Measurements from ENCODE around the gene JAK1.

The JAK1 gene

DNA sequence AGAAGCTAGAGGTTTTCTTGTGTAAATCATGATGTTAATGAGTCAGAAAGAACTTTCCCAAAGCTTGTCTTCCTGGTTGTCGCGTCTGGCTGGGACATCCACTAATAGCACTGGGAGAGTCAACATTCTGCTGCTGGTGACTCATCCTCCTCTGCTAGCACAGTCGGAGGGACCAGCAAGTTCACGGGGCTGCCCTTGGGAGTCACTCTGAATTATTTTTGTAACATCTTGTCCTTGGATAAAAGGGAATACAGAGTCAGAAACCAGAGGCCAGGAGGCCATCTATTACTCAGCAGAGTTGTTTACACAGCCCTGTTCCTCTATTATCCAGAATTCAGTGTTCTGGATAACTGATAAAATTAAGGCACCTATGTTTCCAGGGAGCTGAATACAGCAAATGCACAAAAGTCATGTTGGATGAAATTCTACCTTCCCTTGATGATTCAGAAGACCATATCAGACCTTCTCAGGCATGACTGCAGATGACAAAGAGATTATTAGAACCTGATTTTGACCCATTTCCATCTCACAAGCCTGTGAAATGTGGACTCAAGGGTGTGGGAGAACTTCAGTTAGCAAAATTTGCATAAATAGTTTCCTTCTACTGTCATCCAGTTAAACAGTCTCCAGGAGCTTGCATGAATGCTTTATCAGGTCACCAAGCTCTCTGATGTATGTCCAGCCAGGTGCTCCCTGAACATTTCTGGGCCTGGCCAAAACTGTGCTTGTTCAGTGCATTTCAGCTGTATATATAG lies 68.1 kb downstream of the JAK1 start (continued):
- TF ChIP-seq MYNN (tag by site-specific recombination; IDR thresholded peaks at IDR 0.05; ENCODE audit: borderline replicate concordance) (no peak), ZNF513 (tag by site-specific recombination; IDR thresholded peaks at IDR 0.05) (no peak), ZNF654 (tag by site-specific recombination; IDR thresholded peaks at IDR 0.05; ENCODE audit: low read depth) (no peak), ZNF830 (tag by site-specific recombination; IDR thresholded peaks at IDR 0.05; ENCODE audit: low read depth) (no peak), ZBTB17 (tag by site-specific recombination; IDR thresholded peaks at IDR 0.05) (peak; percentile 89), ZNF624 (tag by site-specific recombination; IDR thresholded peaks at IDR 0.05) (no peak), ZNF350 (tag by site-specific recombination; IDR thresholded peaks at IDR 0.05) (no peak), ZNF426 (tag by site-specific recombination; IDR thresholded peaks at IDR 0.05) (no peak), ZNF214 (tag by site-specific recombination; IDR thresholded peaks at IDR 0.05; ENCODE audit: borderline replicate concordance) (no peak), SETDB1 (IDR thresholded peaks at IDR 0.05; ENCODE audit: insufficient read length, low read length) (no peak), CTCF (tag by site-specific recombination; IDR thresholded peaks at IDR 0.05) (no peak), ZNF610 (tag by site-specific recombination; IDR thresholded peaks at IDR 0.05; ENCODE audit: borderline replicate concordance) (no peak), ZBTB6 (tag by site-specific recombination; IDR thresholded peaks at IDR 0.05) (no peak), ZNF549 (tag by site-specific recombination; IDR thresholded peaks at IDR 0.05) (no peak), ZFP41 (tag by site-specific recombination; IDR thresholded peaks at IDR 0.05; ENCODE audit: borderline replicate concordance) (no peak), ZNF132 (tag by site-specific recombination; IDR thresholded peaks at IDR 0.05; ENCODE audit: borderline replicate concordance) (no peak), ZSCAN30 (tag by site-specific recombination; IDR thresholded peaks at IDR 0.05) (no peak), SP7 (tag by site-specific recombination; IDR thresholded peaks at IDR 0.05) (peak; percentile 67; the same call in 1 of the 2 replicates), YY1 (tag by site-specific recombination; IDR thresholded peaks at IDR 0.05) (no peak), FEZF1 (tag by site-specific recombination; IDR thresholded peaks at IDR 0.05) (no peak)
- TF ChIP-seq, protein P1, sequence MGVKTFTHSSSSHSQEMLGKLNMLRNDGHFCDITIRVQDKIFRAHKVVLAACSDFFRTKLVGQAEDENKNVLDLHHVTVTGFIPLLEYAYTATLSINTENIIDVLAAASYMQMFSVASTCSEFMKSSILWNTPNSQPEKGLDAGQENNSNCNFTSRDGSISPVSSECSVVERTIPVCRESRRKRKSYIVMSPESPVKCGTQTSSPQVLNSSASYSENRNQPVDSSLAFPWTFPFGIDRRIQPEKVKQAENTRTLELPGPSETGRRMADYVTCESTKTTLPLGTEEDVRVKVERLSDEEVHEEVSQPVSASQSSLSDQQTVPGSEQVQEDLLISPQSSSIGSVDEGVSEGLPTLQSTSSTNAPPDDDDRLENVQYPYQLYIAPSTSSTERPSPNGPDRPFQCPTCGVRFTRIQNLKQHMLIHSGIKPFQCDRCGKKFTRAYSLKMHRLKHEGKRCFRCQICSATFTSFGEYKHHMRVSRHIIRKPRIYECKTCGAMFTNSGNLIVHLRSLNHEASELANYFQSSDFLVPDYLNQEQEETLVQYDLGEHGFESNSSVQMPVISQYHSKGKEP (tag by site-specific recombination; IDR thresholded peaks at IDR 0.05): peak; percentile 9; the same call in 1 of the 2 replicates
- TF ChIP-seq, protein P2, sequence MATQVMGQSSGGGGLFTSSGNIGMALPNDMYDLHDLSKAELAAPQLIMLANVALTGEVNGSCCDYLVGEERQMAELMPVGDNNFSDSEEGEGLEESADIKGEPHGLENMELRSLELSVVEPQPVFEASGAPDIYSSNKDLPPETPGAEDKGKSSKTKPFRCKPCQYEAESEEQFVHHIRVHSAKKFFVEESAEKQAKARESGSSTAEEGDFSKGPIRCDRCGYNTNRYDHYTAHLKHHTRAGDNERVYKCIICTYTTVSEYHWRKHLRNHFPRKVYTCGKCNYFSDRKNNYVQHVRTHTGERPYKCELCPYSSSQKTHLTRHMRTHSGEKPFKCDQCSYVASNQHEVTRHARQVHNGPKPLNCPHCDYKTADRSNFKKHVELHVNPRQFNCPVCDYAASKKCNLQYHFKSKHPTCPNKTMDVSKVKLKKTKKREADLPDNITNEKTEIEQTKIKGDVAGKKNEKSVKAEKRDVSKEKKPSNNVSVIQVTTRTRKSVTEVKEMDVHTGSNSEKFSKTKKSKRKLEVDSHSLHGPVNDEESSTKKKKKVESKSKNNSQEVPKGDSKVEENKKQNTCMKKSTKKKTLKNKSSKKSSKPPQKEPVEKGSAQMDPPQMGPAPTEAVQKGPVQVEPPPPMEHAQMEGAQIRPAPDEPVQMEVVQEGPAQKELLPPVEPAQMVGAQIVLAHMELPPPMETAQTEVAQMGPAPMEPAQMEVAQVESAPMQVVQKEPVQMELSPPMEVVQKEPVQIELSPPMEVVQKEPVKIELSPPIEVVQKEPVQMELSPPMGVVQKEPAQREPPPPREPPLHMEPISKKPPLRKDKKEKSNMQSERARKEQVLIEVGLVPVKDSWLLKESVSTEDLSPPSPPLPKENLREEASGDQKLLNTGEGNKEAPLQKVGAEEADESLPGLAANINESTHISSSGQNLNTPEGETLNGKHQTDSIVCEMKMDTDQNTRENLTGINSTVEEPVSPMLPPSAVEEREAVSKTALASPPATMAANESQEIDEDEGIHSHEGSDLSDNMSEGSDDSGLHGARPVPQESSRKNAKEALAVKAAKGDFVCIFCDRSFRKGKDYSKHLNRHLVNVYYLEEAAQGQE (tag by site-specific recombination; IDR thresholded peaks at IDR 0.05): no peak
- TF ChIP-seq, protein P3, sequence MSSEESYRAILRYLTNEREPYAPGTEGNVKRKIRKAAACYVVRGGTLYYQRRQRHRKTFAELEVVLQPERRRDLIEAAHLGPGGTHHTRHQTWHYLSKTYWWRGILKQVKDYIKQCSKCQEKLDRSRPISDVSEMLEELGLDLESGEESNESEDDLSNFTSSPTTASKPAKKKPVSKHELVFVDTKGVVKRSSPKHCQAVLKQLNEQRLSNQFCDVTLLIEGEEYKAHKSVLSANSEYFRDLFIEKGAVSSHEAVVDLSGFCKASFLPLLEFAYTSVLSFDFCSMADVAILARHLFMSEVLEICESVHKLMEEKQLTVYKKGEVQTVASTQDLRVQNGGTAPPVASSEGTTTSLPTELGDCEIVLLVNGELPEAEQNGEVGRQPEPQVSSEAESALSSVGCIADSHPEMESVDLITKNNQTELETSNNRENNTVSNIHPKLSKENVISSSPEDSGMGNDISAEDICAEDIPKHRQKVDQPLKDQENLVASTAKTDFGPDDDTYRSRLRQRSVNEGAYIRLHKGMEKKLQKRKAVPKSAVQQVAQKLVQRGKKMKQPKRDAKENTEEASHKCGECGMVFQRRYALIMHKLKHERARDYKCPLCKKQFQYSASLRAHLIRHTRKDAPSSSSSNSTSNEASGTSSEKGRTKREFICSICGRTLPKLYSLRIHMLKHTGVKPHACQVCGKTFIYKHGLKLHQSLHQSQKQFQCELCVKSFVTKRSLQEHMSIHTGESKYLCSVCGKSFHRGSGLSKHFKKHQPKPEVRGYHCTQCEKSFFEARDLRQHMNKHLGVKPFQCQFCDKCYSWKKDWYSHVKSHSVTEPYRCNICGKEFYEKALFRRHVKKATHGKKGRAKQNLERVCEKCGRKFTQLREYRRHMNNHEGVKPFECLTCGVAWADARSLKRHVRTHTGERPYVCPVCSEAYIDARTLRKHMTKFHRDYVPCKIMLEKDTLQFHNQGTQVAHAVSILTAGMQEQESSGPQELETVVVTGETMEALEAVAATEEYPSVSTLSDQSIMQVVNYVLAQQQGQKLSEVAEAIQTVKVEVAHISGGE (tag by site-specific recombination; conservative IDR thresholded peaks at IDR 0.05; ENCODE audit: low read depth): no peak
- TF ChIP-seq, protein P4, sequence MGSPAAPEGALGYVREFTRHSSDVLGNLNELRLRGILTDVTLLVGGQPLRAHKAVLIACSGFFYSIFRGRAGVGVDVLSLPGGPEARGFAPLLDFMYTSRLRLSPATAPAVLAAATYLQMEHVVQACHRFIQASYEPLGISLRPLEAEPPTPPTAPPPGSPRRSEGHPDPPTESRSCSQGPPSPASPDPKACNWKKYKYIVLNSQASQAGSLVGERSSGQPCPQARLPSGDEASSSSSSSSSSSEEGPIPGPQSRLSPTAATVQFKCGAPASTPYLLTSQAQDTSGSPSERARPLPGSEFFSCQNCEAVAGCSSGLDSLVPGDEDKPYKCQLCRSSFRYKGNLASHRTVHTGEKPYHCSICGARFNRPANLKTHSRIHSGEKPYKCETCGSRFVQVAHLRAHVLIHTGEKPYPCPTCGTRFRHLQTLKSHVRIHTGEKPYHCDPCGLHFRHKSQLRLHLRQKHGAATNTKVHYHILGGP (tag by site-specific recombination; IDR thresholded peaks at IDR 0.05): no peak

Measured in HEK293 (cell line).